GM13976 (cell line): ENCODE data around the gene SNORC.
A peak's percentile ranks its signal among the peaks of the same experiment; 100 is the strongest.

Experiments used
- DNase-seq: peaks from one replicate; pipeline ENCODE4 v3.0.0; 2012; ENCODE audit warnings: low spot score
- in situ Hi-C: fragments of 300-500 bp; cut with MboI; formaldehyde crosslinking; loops from one replicate; pipeline ENCODE4 v1.12.0; 2022; ENCODE audit warnings: low sequenced_read_pairs, mixed read lengths, inconsistent platforms; ENCODE audit not compliant: unreplicated experiment
- TF ChIP-seq, protein P1 (sequence below): IDR thresholded peaks from 2 replicates; pipeline ENCODE4 v1.5.1; 2012; ENCODE audit warnings: borderline replicate concordance, mild to moderate bottlenecking; ENCODE audit not compliant: insufficient read depth; ENCODE audit errors: extremely low read depth, missing control alignments, control extremely low read depth

SNORC gene

GRCh38 chr2:232924433-232924832, 54.4 kb downstream of the SNORC start:
- DNase-seq: no peak
- in situ Hi-C loops: no loop called here
- TF ChIP-seq, protein P1, sequence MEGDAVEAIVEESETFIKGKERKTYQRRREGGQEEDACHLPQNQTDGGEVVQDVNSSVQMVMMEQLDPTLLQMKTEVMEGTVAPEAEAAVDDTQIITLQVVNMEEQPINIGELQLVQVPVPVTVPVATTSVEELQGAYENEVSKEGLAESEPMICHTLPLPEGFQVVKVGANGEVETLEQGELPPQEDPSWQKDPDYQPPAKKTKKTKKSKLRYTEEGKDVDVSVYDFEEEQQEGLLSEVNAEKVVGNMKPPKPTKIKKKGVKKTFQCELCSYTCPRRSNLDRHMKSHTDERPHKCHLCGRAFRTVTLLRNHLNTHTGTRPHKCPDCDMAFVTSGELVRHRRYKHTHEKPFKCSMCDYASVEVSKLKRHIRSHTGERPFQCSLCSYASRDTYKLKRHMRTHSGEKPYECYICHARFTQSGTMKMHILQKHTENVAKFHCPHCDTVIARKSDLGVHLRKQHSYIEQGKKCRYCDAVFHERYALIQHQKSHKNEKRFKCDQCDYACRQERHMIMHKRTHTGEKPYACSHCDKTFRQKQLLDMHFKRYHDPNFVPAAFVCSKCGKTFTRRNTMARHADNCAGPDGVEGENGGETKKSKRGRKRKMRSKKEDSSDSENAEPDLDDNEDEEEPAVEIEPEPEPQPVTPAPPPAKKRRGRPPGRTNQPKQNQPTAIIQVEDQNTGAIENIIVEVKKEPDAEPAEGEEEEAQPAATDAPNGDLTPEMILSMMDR: no peak

GRCh38 chr2:232925153-232925820, 55.2 kb downstream of the SNORC start:
- TF ChIP-seq, protein P1: no peak
- no peak for DNase-seq
- in situ Hi-C loops: no loop called here

DNA sequence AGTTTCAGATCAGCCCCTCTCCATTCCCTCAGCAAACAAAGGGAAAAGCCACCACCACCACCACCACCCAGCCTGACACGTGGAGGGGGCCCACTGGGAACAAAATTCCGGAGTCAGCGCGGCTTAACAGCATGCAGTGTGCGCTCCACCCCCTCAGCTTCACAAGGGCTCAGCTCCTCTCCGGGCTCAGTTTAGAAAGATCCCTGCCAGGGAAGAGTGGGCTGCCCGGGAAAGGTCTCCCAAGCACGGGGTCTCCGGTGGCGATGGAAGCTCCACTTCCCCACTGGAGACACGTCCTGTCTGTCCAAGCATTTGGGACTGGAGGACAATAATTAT, 55.7 kb downstream of the SNORC start:
- DNase-seq: no peak
- in situ Hi-C loops: no loop called here
- TF ChIP-seq, protein P1: no peak

- DNase-seq: no peak
- TF ChIP-seq, protein P1: no peak
- in situ Hi-C loops: no loop called here
These were observed 56.4 kb downstream of the SNORC start for GRCh38 chr2:232926431-232926939.

DNA sequence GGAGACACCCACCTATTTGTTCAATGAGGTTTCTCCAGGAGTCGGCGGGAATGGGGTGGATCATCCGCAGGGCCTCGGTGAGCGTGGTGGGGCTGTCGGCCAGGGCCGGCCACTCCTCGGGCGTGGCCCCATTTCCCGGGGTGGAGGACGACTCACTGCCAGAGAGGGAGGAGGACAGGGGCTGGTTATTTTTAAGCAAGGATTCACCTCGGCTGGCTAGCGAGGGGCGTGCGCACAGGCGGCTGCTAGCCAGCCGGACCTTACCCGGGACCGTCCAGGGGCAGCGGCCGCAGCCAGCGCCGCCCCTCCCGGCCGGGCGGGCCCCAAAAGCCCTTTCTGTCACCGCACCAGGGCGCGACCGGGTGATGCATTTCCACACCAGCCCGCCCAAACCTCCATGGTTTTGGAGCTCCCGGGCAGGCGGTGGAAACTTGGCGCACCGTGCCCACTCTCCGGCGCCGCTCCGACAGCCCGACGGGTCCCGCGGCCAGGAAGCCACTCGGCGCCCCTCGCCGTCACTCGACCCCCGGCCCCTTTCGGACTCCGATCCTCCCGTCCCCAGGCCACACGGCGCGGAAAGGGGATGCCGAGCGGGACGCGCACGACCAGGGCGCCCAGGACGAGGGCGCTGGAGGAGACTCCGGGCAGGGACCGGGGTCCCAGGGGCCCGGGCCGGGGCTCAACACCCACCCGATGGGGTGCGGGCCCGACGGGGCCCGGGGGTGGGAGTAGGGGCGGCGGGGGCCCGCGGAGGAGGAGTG, 57.1 kb downstream of the SNORC start:
- DNase-seq: peak; percentile 52
- TF ChIP-seq, protein P1: no peak
- in situ Hi-C loops: no loop called here

- TF ChIP-seq, protein P1: no peak
- DNase-seq: peak; percentile 71
- in situ Hi-C loops: no loop called here
These were observed 57.9 kb downstream of the SNORC start for GRCh38 chr2:232927793-232928550.
